CD8-positive, alpha-beta memory T cell (primary cell): ENCODE results near the gene FUT4. TPM values are rescaled to one million over a fixed set of nuclear protein-coding genes. Genes with fewer than 3 reads are reported as not detected.

Source experiments
- CTCF ChIA-PET: fragments of 350-600 bp; sonication (Branson Sonifier 250); formaldehyde crosslinking; loops from one replicate; lab custom pipeline; 2021; ENCODE audit warnings: antibody characterized with exemption; lab: Charles Lee
- POLR2A ChIA-PET: fragments of 350-600 bp; sonication (Branson Sonifier 250); formaldehyde crosslinking; loops from one replicate; lab custom pipeline; 2021; ENCODE audit warnings: antibody characterized with exemption; lab: Charles Lee
- DNase-seq, 5 donors: peaks; one replicate each; pipeline versions ENCODE4 v3.0.0 to v3.0.0-alpha.2; 2020 to 2022; ENCODE audit warnings: mixed read lengths in 1 of 5
- H3K27ac ChIP-seq: one replicate; pipeline ENCODE4 v1.7.0; 2013; ENCODE audit warnings: low read depth, mild to moderate bottlenecking, low read length, moderate library complexity
- H3K27me3 ChIP-seq: 2 replicates; pipeline ENCODE4 v1.7.0; 2013; ENCODE audit warnings: low read length, mild to moderate bottlenecking; ENCODE audit not compliant: insufficient read depth, poor library complexity, severe bottlenecking
- H3K36me3 ChIP-seq: 2 replicates; pipeline ENCODE4 v1.7.0; 2013; ENCODE audit warnings: mild to moderate bottlenecking, low read length, moderate library complexity; ENCODE audit not compliant: insufficient read depth
- H3K4me1 ChIP-seq: 2 replicates; pipeline ENCODE4 v1.7.0; 2013; ENCODE audit warnings: mild to moderate bottlenecking, low read length, moderate library complexity; ENCODE audit not compliant: insufficient read depth
- H3K4me3 ChIP-seq: 2 replicates; pipeline ENCODE4 v1.7.0; 2013; ENCODE audit warnings: mild to moderate bottlenecking, low read length
- H3K9me3 ChIP-seq: 2 replicates; pipeline ENCODE4 v1.7.0; 2013; ENCODE audit warnings: mild to moderate bottlenecking, low read length
- H3K27ac Mint-ChIP-seq, 8 donors: one replicate each; pipeline ENCODE4 v1.8.0; 2020 to 2021; ENCODE audit warnings: mixed read lengths in 8 of 8, mild to moderate bottlenecking in 6 of 8, inconsistent platforms in 3 of 8, moderate library complexity in 3 of 8
- H3K27me3 Mint-ChIP-seq, 2 donors: one replicate each; pipeline ENCODE4 v1.8.0; 2020 to 2021; ENCODE audit warnings: mixed read lengths in 2 of 2, mild to moderate bottlenecking in 1 of 2, moderate library complexity in 1 of 2
- H3K36me3 Mint-ChIP-seq, 3 donors: one replicate each; pipeline ENCODE4 v1.8.0; 2020 to 2021; ENCODE audit warnings: mixed read lengths in 3 of 3, inconsistent platforms in 1 of 3, mild to moderate bottlenecking in 1 of 3
- H3K4me1 Mint-ChIP-seq, 3 donors: one replicate each; pipeline ENCODE4 v1.8.0; 2020 to 2021; ENCODE audit warnings: mixed read lengths in 3 of 3, inconsistent platforms in 1 of 3, mild to moderate bottlenecking in 1 of 3
- H3K4me3 Mint-ChIP-seq, 7 donors: one replicate each; pipeline ENCODE4 v1.8.0; 2020 to 2021; ENCODE audit warnings: mixed read lengths in 7 of 7, mild to moderate bottlenecking in 6 of 7, moderate library complexity in 4 of 7, inconsistent platforms in 2 of 7
- H3K9me3 Mint-ChIP-seq, 5 donors: one replicate each; pipeline ENCODE4 v1.8.0; 2020 to 2022; ENCODE audit warnings: mixed read lengths in 5 of 5, mild to moderate bottlenecking in 3 of 5, moderate library complexity in 2 of 5, inconsistent platforms in 1 of 5
- polyA plus RNA-seq: library from polyadenylated mRNA; unstranded; fragments of 300-500 nt; fragmentation: Illumina TruSeq; gene quantifications from one replicate; pipeline ENCODE4 v1.2.3, GENCODE V29; 2021
- total RNA-seq, 2 experiments: library from RNA; stranded (reverse); gene quantifications; one replicate each; pipeline ENCODE4 v1.2.3, GENCODE V29; 2021

FUT4 gene
- total and polyA plus RNA-seq, 3 experiments from 2014 or later: 2.1 to 7.9 (median 7.6) TPM

- no peak overlapping the region for H3K4me3 ChIP-seq
- no peak overlapping the region for H3K27ac ChIP-seq
- no peaks in the 10 kb centered on the region for H3K4me1 ChIP-seq
- Mint-ChIP-seq H3K4me3 (no peak overlapping the region), H3K9me3 (no peaks in the 10 kb centered on the region), H3K27ac (no peak overlapping the region), H3K4me1 (no peaks in the 10 kb centered on the region), H3K36me3 (no peaks in the 10 kb centered on the region), H3K27me3 (peaks cover 7 to 55% of the 10 kb centered on the region in 2 donors)
- ChIA-PET CTCF (no interaction called here), POLR2A (no interaction called here)
- H3K9me3 ChIP-seq: no peaks in the 10 kb centered on the region
- H3K27me3 ChIP-seq: no peaks in the 10 kb centered on the region
- no peak for DNase-seq
- H3K36me3 ChIP-seq: no peaks in the 10 kb centered on the region
Measured at GRCh38 chr11:94536386-94536785, 7.3 kb upstream of the FUT4 start.

GRCh38 chr11:94537031-94537600 is 6.6 kb upstream of the FUT4 start:
- no peak overlapping the region for H3K4me3 Mint-ChIP-seq
- POLR2A ChIA-PET: no interaction called here
- Histone ChIP-seq H3K4me1 (no peaks in the 10 kb centered on the region), H3K27ac (no peak overlapping the region), H3K27me3 (no peaks in the 10 kb centered on the region), H3K9me3 (no peaks in the 10 kb centered on the region), H3K36me3 (no peaks in the 10 kb centered on the region), H3K4me3 (no peak overlapping the region)
- no peaks in the 10 kb centered on the region for H3K9me3 Mint-ChIP-seq
- no peak for DNase-seq
- CTCF ChIA-PET: no interaction called here
- H3K4me1 Mint-ChIP-seq: no peaks in the 10 kb centered on the region
- H3K27ac Mint-ChIP-seq: no peak overlapping the region
- no peaks in the 10 kb centered on the region for H3K36me3 Mint-ChIP-seq
- H3K27me3 Mint-ChIP-seq: peaks cover 7 to 50% of the 10 kb centered on the region in 2 donors

GRCh38 chr11:94539420-94539819 is 4.3 kb upstream of the FUT4 start:
- POLR2A ChIA-PET: no interaction called here

GRCh38 chr11:94544646-94545263 is 1.0 kb downstream of the FUT4 start:
- Histone ChIP-seq H3K36me3 (no peaks in the 10 kb centered on the region), H3K9me3 (no peaks in the 10 kb centered on the region), H3K27me3 (no peaks in the 10 kb centered on the region), H3K4me1 (peaks cover 38% of the 10 kb centered on the region), H3K27ac (peak overlapping the region; percentile 85), H3K4me3 (peak overlapping the region; percentile 68)
- Mint-ChIP-seq H3K36me3 (peaks cover 0 to 9% (median 3%) of the 10 kb centered on the region in 3 donors), H3K27me3 (peaks cover 1 to 6% of the 10 kb centered on the region in 2 donors), H3K27ac (peak overlapping the region in 2 of 8 donors; percentile 66 to 74), H3K4me1 (peaks cover 41 to 53% (median 49%) of the 10 kb centered on the region in 3 donors), H3K4me3 (peak overlapping the region in 6 of 7 donors; percentile 50 to 98 (median 82)), H3K9me3 (no peaks in the 10 kb centered on the region)
- CTCF ChIA-PET: no interaction called here
- DNase-seq: peak in 2 of 5 donors; percentile 2 to 55
- POLR2A ChIA-PET: interaction anchor here (1.0 to 1.7 kb wide), 2 partner anchors 429 to 803 kb away, joined by 3 to 4 read pairs; partner anchors contain the start of genes C11orf54, CWC15, KDM4D and TAF1D

More at GRCh38 chr11:94539420-94539819, 4.3 kb upstream of the FUT4 start:
- peaks cover 0 to 4% (median 0%) of the 10 kb centered on the region in 3 donors for H3K36me3 Mint-ChIP-seq
- Histone ChIP-seq H3K27ac (no peak overlapping the region), H3K27me3 (no peaks in the 10 kb centered on the region), H3K4me1 (peaks cover 6% of the 10 kb centered on the region), H3K9me3 (no peaks in the 10 kb centered on the region), H3K36me3 (no peaks in the 10 kb centered on the region), H3K4me3 (no peak overlapping the region)
- no peak overlapping the region for H3K27ac Mint-ChIP-seq
- H3K4me1 Mint-ChIP-seq: peaks cover 9 to 12% (median 11%) of the 10 kb centered on the region in 3 donors
- no peak overlapping the region for H3K4me3 Mint-ChIP-seq
- CTCF ChIA-PET: no interaction called here
- peaks cover 11 to 37% of the 10 kb centered on the region in 2 donors for H3K27me3 Mint-ChIP-seq
- no peaks in the 10 kb centered on the region for H3K9me3 Mint-ChIP-seq
- DNase-seq: no peak

GRCh38 chr11:94545264-94546161 is 1.8 kb downstream of the FUT4 start:
- Mint-ChIP-seq H3K27me3 (peaks cover 0 to 6% of the 10 kb centered on the region in 2 donors), H3K4me3 (peak overlapping the region; percentile 50 to 85 (median 81)), H3K4me1 (peaks cover 43 to 57% (median 56%) of the 10 kb centered on the region in 3 donors), H3K9me3 (no peaks in the 10 kb centered on the region), H3K27ac (peak overlapping the region; percentile 21 to 89 (median 68)), H3K36me3 (peaks cover 0 to 9% (median 3%) of the 10 kb centered on the region in 3 donors)
- no peaks in the 10 kb centered on the region for H3K9me3 ChIP-seq
- POLR2A ChIA-PET: no interaction called here
- H3K27ac ChIP-seq: no peak overlapping the region
- peaks cover 38% of the 10 kb centered on the region for H3K4me1 ChIP-seq
- CTCF ChIA-PET: no interaction called here
- DNase-seq: no peak
- no peaks in the 10 kb centered on the region for H3K27me3 ChIP-seq
- H3K4me3 ChIP-seq: no peak overlapping the region
- no peaks in the 10 kb centered on the region for H3K36me3 ChIP-seq

GRCh38 chr11:94546162-94546470 is 2.4 kb downstream of the FUT4 start:
- H3K4me3 Mint-ChIP-seq: peak overlapping the region; percentile 50 to 85 (median 81)
- H3K36me3 Mint-ChIP-seq: peaks cover 0 to 9% (median 3%) of the 10 kb centered on the region in 3 donors
- ChIA-PET POLR2A (no interaction called here), CTCF (interaction anchor here (0.9 kb wide), 1 partner anchor 26 kb away, joined by 3 read pairs; no protein-coding TSS in a partner anchor)
- Histone ChIP-seq H3K27ac (no peak overlapping the region), H3K27me3 (no peaks in the 10 kb centered on the region), H3K9me3 (no peaks in the 10 kb centered on the region), H3K4me1 (peaks cover 38% of the 10 kb centered on the region), H3K36me3 (no peaks in the 10 kb centered on the region), H3K4me3 (no peak overlapping the region)
- H3K27ac Mint-ChIP-seq: peak overlapping the region in 6 of 8 donors; percentile 36 to 79 (median 60)
- H3K9me3 Mint-ChIP-seq: no peaks in the 10 kb centered on the region
- no peak for DNase-seq
- peaks cover 45 to 61% (median 56%) of the 10 kb centered on the region in 3 donors for H3K4me1 Mint-ChIP-seq
- H3K27me3 Mint-ChIP-seq: peaks cover 0 to 6% of the 10 kb centered on the region in 2 donors

- Mint-ChIP-seq H3K4me1 (peaks cover 45 to 61% (median 56%) of the 10 kb centered on the region in 3 donors), H3K27me3 (peaks cover 0 to 6% of the 10 kb centered on the region in 2 donors), H3K36me3 (peaks cover 0 to 9% (median 3%) of the 10 kb centered on the region in 3 donors), H3K9me3 (no peaks in the 10 kb centered on the region), H3K4me3 (peak overlapping the region; percentile 15 to 83 (median 52)), H3K27ac (peak overlapping the region in 5 of 8 donors; percentile 2 to 92 (median 19))
- H3K27ac ChIP-seq: no peak overlapping the region
- POLR2A ChIA-PET: no interaction called here
- CTCF ChIA-PET: interaction anchor here (0.9 to 1.7 kb wide), 2 partner anchors 12 to 26 kb away, joined by 3 to 5 read pairs; no protein-coding TSS in a partner anchor
- no peak for DNase-seq
- no peaks in the 10 kb centered on the region for H3K36me3 ChIP-seq
- no peaks in the 10 kb centered on the region for H3K27me3 ChIP-seq
- no peaks in the 10 kb centered on the region for H3K9me3 ChIP-seq
- peaks cover 38% of the 10 kb centered on the region for H3K4me1 ChIP-seq
- H3K4me3 ChIP-seq: no peak overlapping the region
Measured at GRCh38 chr11:94546886-94547285, 3.2 kb downstream of the FUT4 start.
